HG02973 (cell line): Measurements from ENCODE around the gene CDH4.

ENCODE experiments used
- ATAC-seq: cut with Tn5 transposase; IDR thresholded peaks from one replicate; pipeline ENCODE4 v1.9.1; 2021; ENCODE audit warnings: moderate library complexity; ENCODE audit not compliant: unreplicated experiment

CDH4 gene

GRCh38 chr20:61251529-61252393, at the start of gene CDH4:
CDH4 (plus strand) TSS chr20:61252261.
- ATAC-seq: no peak

GRCh38 chr20:61203320-61203719, 48.7 kb upstream of the CDH4 start:
- no peak for ATAC-seq

GRCh38 chr20:61204206-61204605, 47.9 kb upstream of the CDH4 start:
- no peak for ATAC-seq

- ATAC-seq: no peak
Observed at GRCh38 chr20:61205769-61206168, 46.3 kb upstream of the CDH4 start.

GRCh38 chr20:61210862-61211261, 41.2 kb upstream of the CDH4 start:
- no peak for ATAC-seq

- no peak for ATAC-seq
Observed at GRCh38 chr20:61217848-61218247, 34.2 kb upstream of the CDH4 start.

GRCh38 chr20:61219021-61219431, 33.0 kb upstream of the CDH4 start:
- no peak for ATAC-seq

- no peak for ATAC-seq
Observed at GRCh38 chr20:61220131-61220530, 31.9 kb upstream of the CDH4 start.

GRCh38 chr20:61220626-61221325, 31.3 kb upstream of the CDH4 start:
- no peak for ATAC-seq

- no peak for ATAC-seq
Observed at GRCh38 chr20:61222699-61223098, 29.4 kb upstream of the CDH4 start.

- no peak for ATAC-seq
Observed at GRCh38 chr20:61223121-61223520, 28.9 kb upstream of the CDH4 start.

GRCh38 chr20:61230166-61230565, 21.9 kb upstream of the CDH4 start:
- ATAC-seq: no peak

- ATAC-seq: no peak
Observed at GRCh38 chr20:61233590-61233989, 18.5 kb upstream of the CDH4 start.

GRCh38 chr20:61234224-61234890, 17.7 kb upstream of the CDH4 start:
- no peak for ATAC-seq

GRCh38 chr20:61236713-61237112, 15.3 kb upstream of the CDH4 start:
- ATAC-seq: no peak

- no peak for ATAC-seq
Observed at GRCh38 chr20:61238813-61239212, 13.2 kb upstream of the CDH4 start.

- ATAC-seq: no peak
Observed at GRCh38 chr20:61240814-61241213, 11.2 kb upstream of the CDH4 start.

- ATAC-seq: no peak
Observed at GRCh38 chr20:61244213-61244612, 7.8 kb upstream of the CDH4 start.

- ATAC-seq: no peak
Observed at GRCh38 chr20:61246269-61246668, 5.8 kb upstream of the CDH4 start.

GRCh38 chr20:61249626-61250025, 2.4 kb upstream of the CDH4 start:
- no peak for ATAC-seq

GRCh38 chr20:61252601-61253263, 671 bp downstream of the CDH4 start:
- no peak for ATAC-seq
